HL-60 (cell line): ENCODE results near the gene PRELP.

Source experiments
- DNase-seq, 2 experiments: peaks; one replicate each; pipeline ENCODE4 v3.0.0-alpha.2; 2010 to 2020; ENCODE audit warnings: low read depth in 1 of 2, low spot score in 1 of 2
- H3K27ac ChIP-seq: fragments of 250-450 bp; sonication (Bioruptor Pico); replicated peaks from 2 replicates; pipeline ENCODE4 v1.5.1; 2020; ENCODE audit warnings: mild to moderate bottlenecking, moderate library complexity
- H3K27me3 ChIP-seq: fragments of 250-450 bp; sonication (Bioruptor Pico); 2 replicates; pipeline ENCODE4 v1.5.1; 2021; ENCODE audit warnings: mild to moderate bottlenecking, moderate library complexity; ENCODE audit not compliant: insufficient read depth, poor library complexity, severe bottlenecking
- H3K4me3 ChIP-seq: replicated peaks from 2 replicates; pipeline ENCODE4 v1.5.1; 2011; ENCODE audit warnings: mild to moderate bottlenecking, control low read depth, low read length; ENCODE audit not compliant: insufficient read depth
- GABPA ChIP-seq: IDR thresholded peaks from 2 replicates; pipeline ENCODE4 v1.6.1; 2012; ENCODE audit warnings: low read depth
- POLR2AphosphoS5 ChIP-seq: IDR thresholded peaks from 2 replicates; pipeline ENCODE4 v1.6.1; 2012; ENCODE audit warnings: low read depth
- SPI1 ChIP-seq: IDR thresholded peaks from 2 replicates; pipeline ENCODE4 v1.6.1; 2012; ENCODE audit warnings: low read depth, mild to moderate bottlenecking, borderline replicate concordance
- TF ChIP-seq, protein P1 (sequence below): IDR thresholded peaks from 2 replicates; pipeline ENCODE4 v1.6.1; 2012; ENCODE audit warnings: low read depth; ENCODE audit not compliant: insufficient replicate concordance
- TF ChIP-seq, protein P2 (sequence below): IDR thresholded peaks from one replicate; pipeline ENCODE4 v1.5.1; 2011; ENCODE audit warnings: low read length, control low read depth, inconsistent platforms; ENCODE audit not compliant: insufficient read depth

Gene PRELP

DNA sequence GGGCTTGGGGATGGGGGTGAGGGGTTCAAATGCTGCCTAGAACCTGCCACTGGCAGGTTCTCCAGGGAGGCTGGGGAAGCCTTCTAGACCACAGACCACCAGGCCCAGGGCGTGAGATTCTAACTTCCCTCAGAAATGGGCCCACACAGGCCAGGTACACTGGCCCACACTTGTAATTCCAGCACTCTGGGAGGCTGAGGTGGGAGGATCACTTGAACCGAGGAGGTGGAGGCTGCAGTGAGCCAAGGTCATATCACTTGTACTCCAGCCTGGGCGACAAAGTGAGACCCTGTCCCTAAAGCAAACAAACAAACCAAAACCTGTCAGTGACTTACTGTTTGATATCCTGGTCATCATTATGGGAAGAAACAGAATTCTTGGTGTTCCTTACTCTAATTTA, 50.1 kb downstream of the PRELP start:
- Histone ChIP-seq H3K27ac (no peak overlapping the region), H3K4me3 (no peak overlapping the region), H3K27me3 (no peaks in the 10 kb centered on the region)
- TF ChIP-seq, protein P1, sequence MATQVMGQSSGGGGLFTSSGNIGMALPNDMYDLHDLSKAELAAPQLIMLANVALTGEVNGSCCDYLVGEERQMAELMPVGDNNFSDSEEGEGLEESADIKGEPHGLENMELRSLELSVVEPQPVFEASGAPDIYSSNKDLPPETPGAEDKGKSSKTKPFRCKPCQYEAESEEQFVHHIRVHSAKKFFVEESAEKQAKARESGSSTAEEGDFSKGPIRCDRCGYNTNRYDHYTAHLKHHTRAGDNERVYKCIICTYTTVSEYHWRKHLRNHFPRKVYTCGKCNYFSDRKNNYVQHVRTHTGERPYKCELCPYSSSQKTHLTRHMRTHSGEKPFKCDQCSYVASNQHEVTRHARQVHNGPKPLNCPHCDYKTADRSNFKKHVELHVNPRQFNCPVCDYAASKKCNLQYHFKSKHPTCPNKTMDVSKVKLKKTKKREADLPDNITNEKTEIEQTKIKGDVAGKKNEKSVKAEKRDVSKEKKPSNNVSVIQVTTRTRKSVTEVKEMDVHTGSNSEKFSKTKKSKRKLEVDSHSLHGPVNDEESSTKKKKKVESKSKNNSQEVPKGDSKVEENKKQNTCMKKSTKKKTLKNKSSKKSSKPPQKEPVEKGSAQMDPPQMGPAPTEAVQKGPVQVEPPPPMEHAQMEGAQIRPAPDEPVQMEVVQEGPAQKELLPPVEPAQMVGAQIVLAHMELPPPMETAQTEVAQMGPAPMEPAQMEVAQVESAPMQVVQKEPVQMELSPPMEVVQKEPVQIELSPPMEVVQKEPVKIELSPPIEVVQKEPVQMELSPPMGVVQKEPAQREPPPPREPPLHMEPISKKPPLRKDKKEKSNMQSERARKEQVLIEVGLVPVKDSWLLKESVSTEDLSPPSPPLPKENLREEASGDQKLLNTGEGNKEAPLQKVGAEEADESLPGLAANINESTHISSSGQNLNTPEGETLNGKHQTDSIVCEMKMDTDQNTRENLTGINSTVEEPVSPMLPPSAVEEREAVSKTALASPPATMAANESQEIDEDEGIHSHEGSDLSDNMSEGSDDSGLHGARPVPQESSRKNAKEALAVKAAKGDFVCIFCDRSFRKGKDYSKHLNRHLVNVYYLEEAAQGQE: no peak
- TF ChIP-seq GABPA: no peak
- TF ChIP-seq SPI1: no peak
- no peak for TF ChIP-seq POLR2AphosphoS5
- TF ChIP-seq, protein P2, sequence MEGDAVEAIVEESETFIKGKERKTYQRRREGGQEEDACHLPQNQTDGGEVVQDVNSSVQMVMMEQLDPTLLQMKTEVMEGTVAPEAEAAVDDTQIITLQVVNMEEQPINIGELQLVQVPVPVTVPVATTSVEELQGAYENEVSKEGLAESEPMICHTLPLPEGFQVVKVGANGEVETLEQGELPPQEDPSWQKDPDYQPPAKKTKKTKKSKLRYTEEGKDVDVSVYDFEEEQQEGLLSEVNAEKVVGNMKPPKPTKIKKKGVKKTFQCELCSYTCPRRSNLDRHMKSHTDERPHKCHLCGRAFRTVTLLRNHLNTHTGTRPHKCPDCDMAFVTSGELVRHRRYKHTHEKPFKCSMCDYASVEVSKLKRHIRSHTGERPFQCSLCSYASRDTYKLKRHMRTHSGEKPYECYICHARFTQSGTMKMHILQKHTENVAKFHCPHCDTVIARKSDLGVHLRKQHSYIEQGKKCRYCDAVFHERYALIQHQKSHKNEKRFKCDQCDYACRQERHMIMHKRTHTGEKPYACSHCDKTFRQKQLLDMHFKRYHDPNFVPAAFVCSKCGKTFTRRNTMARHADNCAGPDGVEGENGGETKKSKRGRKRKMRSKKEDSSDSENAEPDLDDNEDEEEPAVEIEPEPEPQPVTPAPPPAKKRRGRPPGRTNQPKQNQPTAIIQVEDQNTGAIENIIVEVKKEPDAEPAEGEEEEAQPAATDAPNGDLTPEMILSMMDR: no peak
- no peak for DNase-seq

DNA sequence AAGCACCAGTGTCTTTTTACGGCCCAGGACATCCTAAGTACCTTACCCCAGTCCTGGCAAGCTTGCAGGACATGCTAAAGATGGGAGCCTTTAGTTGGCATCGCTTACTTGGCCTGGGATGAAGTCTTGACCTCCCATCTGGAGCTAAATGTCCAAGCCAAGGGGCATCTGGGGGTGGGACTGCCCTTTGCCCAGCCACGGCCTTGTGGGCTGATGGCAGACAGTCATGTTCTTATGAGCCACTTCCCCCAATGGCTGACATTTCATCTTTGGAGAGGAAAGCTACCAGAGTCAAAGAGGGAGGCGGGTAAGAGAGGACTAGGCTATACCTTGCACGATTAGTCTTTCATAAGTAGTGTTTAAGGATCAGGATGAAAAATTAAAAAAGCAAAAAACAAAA, 50.5 kb downstream of the PRELP start:
- H3K4me3 ChIP-seq: no peak overlapping the region
- no peak for DNase-seq
- TF ChIP-seq GABPA: no peak
- TF ChIP-seq, protein P1: no peak
- no peak for TF ChIP-seq POLR2AphosphoS5
- TF ChIP-seq SPI1: no peak
- H3K27ac ChIP-seq: no peak overlapping the region
- H3K27me3 ChIP-seq: no peaks in the 10 kb centered on the region

- Histone ChIP-seq H3K27ac (no peak overlapping the region), H3K4me3 (no peak overlapping the region), H3K27me3 (no peaks in the 10 kb centered on the region)
- TF ChIP-seq, protein P1: no peak
- TF ChIP-seq SPI1: no peak
- TF ChIP-seq, protein P2: no peak
- TF ChIP-seq GABPA: no peak
- TF ChIP-seq POLR2AphosphoS5: no peak
- DNase-seq: no peak
Observed at GRCh38 chr1:203526572-203526971, 51.0 kb downstream of the PRELP start.
